Measurements from ENCODE around the gene FAM174C. TPM values are rescaled to one million over a fixed set of nuclear protein-coding genes. Genes with fewer than 3 reads are reported as not detected.

The FAM174C gene
- total and polyA plus RNA-seq, 2 of the 8 experiments (the other 6 are each of a cell fraction or from before 2014, with no cell fraction given) = 44.5 to 125 TPM

DNA sequence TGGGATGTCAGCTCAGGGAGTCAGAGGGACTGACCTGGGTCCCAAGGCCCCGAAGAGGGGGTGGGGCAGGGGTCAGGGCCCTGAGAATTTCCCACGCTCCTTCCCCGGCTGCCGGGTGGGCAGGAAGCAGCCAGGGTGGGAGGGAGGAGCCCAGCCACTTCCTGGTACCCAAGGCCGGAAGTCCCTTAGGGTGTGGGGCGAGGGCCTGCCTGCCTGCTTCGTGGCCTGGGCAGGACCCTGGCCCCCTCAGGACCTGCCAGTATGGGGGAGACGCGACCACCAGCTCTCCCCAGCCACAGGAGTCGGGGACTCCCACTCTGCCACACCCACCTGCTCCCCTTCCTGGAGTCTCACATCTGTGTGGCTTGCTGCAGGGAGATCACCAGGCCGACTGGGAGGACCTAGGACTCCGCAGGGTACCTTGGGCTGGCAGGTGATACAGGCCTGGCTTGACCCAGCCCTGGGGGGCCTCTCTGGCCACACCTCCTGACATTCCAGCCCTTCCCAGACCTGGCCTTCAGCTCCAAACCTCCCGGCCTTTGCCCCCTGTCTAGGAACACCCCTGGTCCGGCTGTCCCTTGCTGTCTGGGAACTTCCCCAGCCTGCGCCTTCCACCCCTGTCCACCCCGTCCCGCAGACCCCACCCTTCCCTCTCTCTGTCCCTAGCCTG is 16.0 kb upstream of the FAM174C start:
- Histone ChIP-seq H3K79me1 (ENCODE audit: low read depth, low read length) (peaks cover 8% of the 10 kb centered on the region; the same call in 1 of the 2 replicates), H3K23ac (ENCODE audit: insufficient read length) (no peak overlapping the region), H4K91ac (replicated peaks; ENCODE audit: insufficient read length, low read length) (no peak overlapping the region), H2BK12ac (ENCODE audit: low read depth, low read length) (peak overlapping the region; percentile 60; the same call in 1 of the 2 replicates), H2BK20ac (ENCODE audit: low read length) (no peak overlapping the region), H3K79me2 (ENCODE audit: control insufficient read depth in 1 of 2, insufficient read depth in 2 of 2, low read length in 2 of 2) (peaks cover 0 to 13% of the 10 kb centered on the region in 2 experiments; a peak in 2 of 4 replicates), H3K4me1 (replicated peaks in 1 of 4; ENCODE audit: control insufficient read depth in 3 of 4, insufficient read depth in 4 of 4, low read length in 3 of 4) (peaks cover 0 to 45% (median 29%) of the 10 kb centered on the region in 4 experiments; a peak in 6 of 7 replicates), H3K18ac (ENCODE audit: extremely low read depth, low read length) (peak overlapping the region; percentile 95), H3K9ac (replicated peaks in 1 of 4; ENCODE audit: extremely low read depth in 1 of 4, low read depth in 3 of 4, low read length in 3 of 4) (no peak overlapping the region), H3K14ac (ENCODE audit: insufficient read length) (no peak overlapping the region), H3K56ac (replicated peaks; ENCODE audit: insufficient read length, low read depth, low read length) (no peak overlapping the region), H2BK15ac (ENCODE audit: low read length) (no peak overlapping the region), H3K23me2 (ENCODE audit: low read depth, low read length) (peaks cover 18% of the 10 kb centered on the region; the same call in 1 of the 2 replicates), H4K20me1 (replicated peaks in 1 of 2; ENCODE audit: control insufficient read depth in 1 of 2, insufficient read depth in 2 of 2, low read length in 2 of 2) (peaks cover 16 to 25% of the 10 kb centered on the region in 2 experiments), H3K36me3 (ENCODE audit: control insufficient read depth in 2 of 4, insufficient read depth in 4 of 4, low read length in 3 of 4) (peaks cover 18 to 41% (median 23%) of the 10 kb centered on the region in 4 experiments), H4K5ac (ENCODE audit: insufficient read length, low read depth, low read length) (no peak overlapping the region), H3K4me2 (ENCODE audit: insufficient read depth in 1 of 2, low read depth in 2 of 2, low read length in 2 of 2) (peak overlapping the region; percentile 83 to 94), H4K8ac (ENCODE audit: extremely low read depth, insufficient read depth, low read length) (0 out of 2 replicates have a peak overlapping the region, but pooled peaks have one; percentile 54), H3K4ac (replicated peaks; ENCODE audit: insufficient read length, low read depth, low read length) (no peak overlapping the region), H2AFZ (ENCODE audit: low read length) (no peak overlapping the region), H3K27me3 (replicated peaks in 1 of 4; ENCODE audit: control insufficient read depth in 3 of 4, extremely low read depth in 1 of 4, insufficient read depth in 3 of 4, low read length in 3 of 4) (no peaks in the 10 kb centered on the region; a peak in 1 of 7 replicates), H3K27ac (ENCODE audit: low read depth, low read length) (peak overlapping the region; percentile 34; the same call in 1 of the 2 replicates), H2AK5ac (ENCODE audit: low read depth, low read length) (peak overlapping the region; percentile 26; the same call in 1 of the 2 replicates), H3K4me3 (ENCODE audit: extremely low read depth in 1 of 4, insufficient read depth in 2 of 4, low read depth in 3 of 4, low read length in 4 of 4) (peak overlapping the region in 1 of 4 experiments; percentile 77; a peak in 2 of 8 replicates), H3K9me3 (ENCODE audit: insufficient read depth in 2 of 2, low read depth in 1 of 2, low read length in 1 of 2) (no peaks in the 10 kb centered on the region), H2BK5ac (ENCODE audit: low read depth, low read length) (peak overlapping the region; percentile 81), H2BK120ac (replicated peaks; ENCODE audit: low read depth, low read length) (no peak overlapping the region)
- ChIA-PET POLR2A (ENCODE audit: partially characterized antibody) (interaction anchor here (1.0 to 19.4 kb wide), 6 partner anchors 4 to 232 kb away, joined by 3 to 456 read pairs (median 343); partner anchors contain the start of genes ATP5F1D, CBARP, CIRBP and CNN2), CTCF (ENCODE audit: partially characterized antibody) (interaction anchor here (0.6 to 15.9 kb wide), 3 partner anchors 8 to 584 kb away, joined by 3 to 212 read pairs (median 4); partner anchors contain the start of gene ATP5F1D)
- 37% methylated on average over 13 of the region's 17 CpGs; no CpG with 5 or more reads in 1 of the 2 experiments for WGBS, 2 experiments (ENCODE audit: extremely low coverage in 1 of 2, insufficient coverage in 1 of 2, insufficient read length in 1 of 2, insufficient replicate concordance in 2 of 2, low coverage in 1 of 2, low lambda C conversion rate in 2 of 2, missing lambda C conversion rate in 1 of 2)
- DNase-seq (ENCODE audit: low read depth in 1 of 2, low spot score in 2 of 2) = no peak
- FAIRE-seq = no peak
- no peak for TF ChIP-seq TAF7 (optimal IDR thresholded peaks at IDR 0.05; ENCODE audit: borderline replicate concordance, low read depth, low read length)
- TF ChIP-seq EGR1 (IDR thresholded peaks at IDR 0.05; ENCODE audit: borderline replicate concordance, low read depth, low read length) = peak; percentile 57; the same call in 1 of the 2 replicates
- TF ChIP-seq KDM4A (IDR thresholded peaks at IDR 0.05; ENCODE audit: low read depth, low read length, severe bottlenecking) = no peak
- no peak for TF ChIP-seq BRCA1 (IDR thresholded peaks at IDR 0.05; ENCODE audit: low read depth, low read length)
- TF ChIP-seq, protein P1, sequence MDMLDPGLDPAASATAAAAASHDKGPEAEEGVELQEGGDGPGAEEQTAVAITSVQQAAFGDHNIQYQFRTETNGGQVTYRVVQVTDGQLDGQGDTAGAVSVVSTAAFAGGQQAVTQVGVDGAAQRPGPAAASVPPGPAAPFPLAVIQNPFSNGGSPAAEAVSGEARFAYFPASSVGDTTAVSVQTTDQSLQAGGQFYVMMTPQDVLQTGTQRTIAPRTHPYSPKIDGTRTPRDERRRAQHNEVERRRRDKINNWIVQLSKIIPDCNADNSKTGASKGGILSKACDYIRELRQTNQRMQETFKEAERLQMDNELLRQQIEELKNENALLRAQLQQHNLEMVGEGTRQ (IDR thresholded peaks at IDR 0.05; ENCODE audit: low read length) = no peak
- TF ChIP-seq TEAD4 (IDR thresholded peaks at IDR 0.05; ENCODE audit: low read depth, low read length) = peak; percentile 90
- peak; percentile 73 to 96 for TF ChIP-seq POLR2A (IDR thresholded peaks at IDR 0.05; ENCODE audit: control extremely low read depth in 1 of 2, low read depth in 2 of 2, low read length in 2 of 2)
- peak; percentile 25 for TF ChIP-seq SIRT6 (IDR thresholded peaks at IDR 0.05; ENCODE audit: low read length)
- no peak for TF ChIP-seq CBX5 (IDR thresholded peaks at IDR 0.05; ENCODE audit: low read depth, low read length)
- 0 out of 4 replicates have a peak, but pooled peaks of 1 of the 2 experiments have one; percentile 43 for TF ChIP-seq HDAC2 (IDR thresholded peaks at IDR 0.05; ENCODE audit: borderline replicate concordance in 1 of 2, low read depth in 2 of 2, low read length in 2 of 2)

Measured in H1 (cell line).